Hepatic stellate cell (primary cell): ENCODE data around the gene TNFSF11.
"Not testable (repeated sequence)": the region's sequence is repeated elsewhere in the genome, so short reads cannot be mapped to it uniquely, and the experiment has no call there.

Experiments used
- DNase-seq: peaks from one replicate; pipeline ENCODE4 v3.0.0; 2011; ENCODE audit warnings: low spot score

TNFSF11 gene, protein sequence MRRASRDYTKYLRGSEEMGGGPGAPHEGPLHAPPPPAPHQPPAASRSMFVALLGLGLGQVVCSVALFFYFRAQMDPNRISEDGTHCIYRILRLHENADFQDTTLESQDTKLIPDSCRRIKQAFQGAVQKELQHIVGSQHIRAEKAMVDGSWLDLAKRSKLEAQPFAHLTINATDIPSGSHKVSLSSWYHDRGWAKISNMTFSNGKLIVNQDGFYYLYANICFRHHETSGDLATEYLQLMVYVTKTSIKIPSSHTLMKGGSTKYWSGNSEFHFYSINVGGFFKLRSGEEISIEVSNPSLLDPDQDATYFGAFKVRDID

DNA sequence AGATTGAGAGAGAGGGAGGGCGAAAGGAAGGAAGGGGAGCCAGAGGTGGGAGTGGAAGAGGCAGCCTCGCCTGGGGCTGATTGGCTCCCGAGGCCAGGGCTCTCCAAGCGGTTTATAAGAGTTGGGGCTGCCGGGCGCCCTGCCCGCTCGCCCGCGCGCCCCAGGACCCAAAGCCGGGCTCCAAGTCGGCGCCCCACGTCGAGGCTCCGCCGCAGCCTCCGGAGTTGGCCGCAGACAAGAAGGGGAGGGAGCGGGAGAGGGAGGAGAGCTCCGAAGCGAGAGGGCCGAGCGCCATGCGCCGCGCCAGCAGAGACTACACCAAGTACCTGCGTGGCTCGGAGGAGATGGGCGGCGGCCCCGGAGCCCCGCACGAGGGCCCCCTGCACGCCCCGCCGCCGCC lies at the start of gene TNFSF11:
Gene TNFSF11 (plus strand): TSS at position 142 of the 400 bp plus-strand sequence. CDS start 152 bp downstream, at position 294.
- DNase-seq, result no peak

DNA sequence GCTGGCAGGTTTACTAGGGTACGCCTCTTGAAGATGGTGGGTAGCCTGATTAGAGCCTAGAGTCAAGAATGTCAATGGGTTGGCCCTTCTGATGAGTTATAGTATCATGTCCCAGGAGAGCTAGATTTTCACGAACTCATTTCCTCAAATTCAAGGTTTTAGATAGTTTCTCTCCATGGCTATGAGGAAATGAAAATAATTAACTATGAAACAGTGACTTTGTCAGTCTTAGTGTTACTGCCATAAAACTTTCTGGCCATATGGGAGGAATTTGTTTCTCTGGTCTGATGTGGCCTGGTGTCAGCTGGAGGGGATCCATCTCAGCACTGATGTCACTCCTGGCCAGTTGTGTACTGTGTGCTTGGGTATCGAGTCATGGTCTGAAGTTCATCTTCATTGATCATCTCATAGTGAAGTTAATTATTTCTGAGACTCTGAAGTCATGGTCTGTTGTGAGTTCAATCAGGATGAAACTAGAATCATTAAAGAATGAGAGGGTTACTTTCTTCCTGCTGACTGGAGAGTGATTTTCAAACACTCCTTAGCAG lies 49.4 kb upstream of the TNFSF11 start:
- DNase-seq, result no peak

DNA sequence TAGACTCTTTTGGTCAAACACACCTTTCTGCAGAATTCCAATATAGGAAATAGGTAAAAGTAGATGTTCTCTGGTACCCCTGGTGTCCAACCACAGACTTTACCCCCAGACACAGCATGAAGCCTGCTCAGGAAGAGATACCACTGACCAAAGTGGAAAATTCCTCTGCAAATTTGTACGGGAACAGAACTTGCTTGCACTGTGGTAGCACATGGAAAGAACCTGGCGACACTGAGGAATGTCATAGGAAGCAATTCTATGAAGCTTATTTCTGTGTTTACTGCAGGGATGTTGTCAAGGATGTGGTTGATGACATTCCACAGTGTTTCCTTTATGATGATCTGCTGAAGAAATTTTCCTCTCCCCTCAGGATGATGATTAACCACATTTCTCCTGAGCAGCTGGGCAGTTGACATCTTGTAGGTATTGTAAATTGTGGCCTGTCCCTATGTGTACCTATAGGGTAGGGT lies 48.9 kb upstream of the TNFSF11 start:
- no peak for DNase-seq

DNA sequence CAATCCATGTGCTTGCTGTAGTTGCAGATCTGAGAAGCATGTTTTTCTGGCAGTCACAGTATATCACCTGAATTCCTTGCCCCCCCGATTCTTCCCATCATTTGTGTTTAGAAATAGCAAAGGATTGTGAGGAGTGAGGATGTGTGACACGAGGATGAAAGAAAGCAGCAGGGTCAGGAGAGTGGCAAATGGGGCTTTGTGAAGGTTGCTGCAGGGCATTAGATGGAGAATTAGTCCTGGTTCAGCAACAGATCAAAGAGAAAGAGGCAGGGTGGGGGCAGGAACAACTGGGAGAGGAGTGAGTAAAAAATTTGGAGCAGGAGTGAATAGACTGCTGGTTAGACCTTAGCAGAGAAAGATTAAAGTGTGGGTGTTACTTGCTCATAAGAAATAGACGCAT lies 47.7 kb upstream of the TNFSF11 start:
- DNase-seq, result no peak

DNA sequence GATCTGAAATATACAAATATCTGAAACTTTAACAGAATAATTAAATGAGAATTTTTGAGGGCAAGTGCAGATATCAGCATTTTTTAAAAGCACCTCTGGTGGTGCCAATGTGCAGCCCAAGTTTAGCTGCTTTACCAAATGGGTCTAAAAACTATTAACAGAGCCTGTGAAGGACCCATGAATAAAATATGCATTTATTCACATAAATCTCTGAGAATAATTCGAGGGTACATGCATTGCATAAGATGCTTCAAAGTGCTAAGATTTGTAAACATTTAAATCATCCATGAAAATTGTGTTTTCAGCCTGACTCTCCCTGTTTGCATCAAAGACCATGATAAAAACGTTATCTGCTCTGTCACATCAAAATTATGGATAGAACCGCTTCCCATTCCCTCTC lies 47.1 kb upstream of the TNFSF11 start:
- no peak for DNase-seq

DNA sequence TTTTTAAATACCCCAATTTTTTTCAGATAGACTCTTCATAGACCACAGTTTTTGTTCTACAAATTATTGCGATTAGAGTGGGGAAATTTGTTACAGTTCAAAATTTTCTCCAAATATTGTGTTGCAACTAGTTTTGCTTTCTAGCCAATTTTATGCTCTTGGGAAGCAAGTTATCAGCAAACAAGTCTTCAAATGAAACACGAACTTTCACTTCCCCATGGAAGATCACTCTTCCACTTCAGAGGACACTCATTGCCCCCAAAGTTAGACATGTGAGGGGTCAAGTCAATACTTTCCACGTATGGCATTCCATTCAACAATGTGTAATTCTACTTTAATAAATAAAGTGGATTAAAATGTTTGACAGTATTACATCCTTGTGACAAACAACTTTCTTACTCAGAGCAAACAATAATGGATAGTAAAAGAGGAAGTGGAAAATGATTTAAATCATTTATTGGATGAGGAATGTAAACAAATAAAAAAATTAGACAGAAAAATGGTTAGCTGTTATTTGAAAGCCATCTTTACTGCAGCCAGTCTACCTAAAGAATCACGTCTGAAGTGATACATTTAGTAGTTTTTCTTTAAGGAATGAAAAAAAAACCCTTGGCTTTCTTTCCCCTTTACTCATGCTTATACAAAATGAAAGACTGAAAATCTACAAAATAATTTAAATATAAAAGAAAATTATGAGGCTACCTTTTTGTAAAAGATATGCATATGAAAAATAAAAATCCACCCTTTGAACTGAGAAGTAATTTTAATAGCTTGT lies 41.2 kb upstream of the TNFSF11 start:
- DNase-seq, result no peak

DNA sequence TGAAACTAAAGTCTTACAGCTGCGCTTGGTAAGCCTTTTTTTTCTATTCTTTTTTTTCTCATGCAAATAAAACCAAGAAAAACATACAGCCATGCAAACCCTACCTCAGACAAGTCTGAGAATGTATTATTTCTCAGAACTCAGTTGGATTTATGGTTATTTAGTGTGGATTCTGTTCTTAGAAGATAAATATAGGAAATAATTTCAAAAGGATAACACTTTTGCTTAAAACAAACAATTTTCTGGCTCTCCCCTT lies 40.7 kb upstream of the TNFSF11 start:
- no peak for DNase-seq

DNA sequence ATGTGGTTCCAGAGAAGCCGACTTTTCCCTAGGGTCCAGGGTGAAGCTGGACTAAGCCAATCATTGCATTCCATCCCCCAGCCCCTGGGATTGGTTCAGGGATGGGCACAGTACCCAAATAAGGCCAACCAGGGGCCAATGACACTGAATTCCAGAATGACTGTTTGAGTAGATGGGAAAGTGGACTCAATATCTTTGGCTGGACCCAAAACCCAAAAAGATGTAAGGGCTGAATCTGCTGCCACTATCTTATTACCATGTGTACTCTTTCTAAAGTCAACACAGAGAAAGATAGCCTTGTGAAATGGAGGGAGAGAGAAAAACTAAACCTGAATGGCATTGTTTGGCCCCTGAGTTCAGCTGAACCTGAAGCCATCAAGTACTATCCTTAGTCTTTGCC lies 39.2 kb upstream of the TNFSF11 start:
- DNase-seq, result no peak

DNA sequence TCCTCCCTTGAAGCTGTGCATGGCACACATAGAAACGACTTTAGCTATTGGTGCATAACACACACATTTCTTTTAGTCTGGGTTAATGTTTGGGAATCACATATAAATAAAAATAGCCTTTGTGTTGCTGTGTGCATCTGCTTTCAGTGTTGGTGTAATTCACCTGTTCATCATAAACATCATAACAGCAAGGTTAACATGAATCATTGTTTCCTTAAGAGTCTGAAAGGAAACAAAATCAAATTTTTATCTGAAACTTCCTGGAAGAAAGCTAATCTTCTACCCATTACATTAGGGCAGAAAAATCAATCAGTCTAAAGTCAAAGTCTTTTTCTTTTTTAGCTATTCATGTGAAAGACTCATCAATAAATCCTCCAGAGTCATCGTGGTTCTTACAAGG lies 35.0 kb upstream of the TNFSF11 start:
- no peak for DNase-seq

DNA sequence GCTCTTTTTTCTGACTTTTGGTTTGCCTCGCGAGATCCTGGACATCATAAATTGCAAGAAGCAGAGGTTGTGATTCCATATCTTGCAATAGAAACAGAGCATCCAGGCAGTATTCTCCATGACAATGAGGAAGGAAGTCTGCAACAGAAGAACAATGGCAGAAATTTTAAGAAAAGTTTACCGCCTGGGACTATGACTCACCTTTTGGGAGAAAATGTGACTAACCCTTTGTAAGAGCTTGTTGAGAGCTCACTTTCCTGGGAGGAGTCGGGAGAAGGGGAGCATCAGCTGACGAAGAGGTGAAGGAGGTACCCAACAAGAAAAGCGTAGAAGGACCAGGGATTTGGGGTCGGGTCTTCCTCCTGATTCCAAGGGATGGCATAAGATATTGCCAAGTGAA lies 34.3 kb upstream of the TNFSF11 start:
- no peak for DNase-seq

DNA sequence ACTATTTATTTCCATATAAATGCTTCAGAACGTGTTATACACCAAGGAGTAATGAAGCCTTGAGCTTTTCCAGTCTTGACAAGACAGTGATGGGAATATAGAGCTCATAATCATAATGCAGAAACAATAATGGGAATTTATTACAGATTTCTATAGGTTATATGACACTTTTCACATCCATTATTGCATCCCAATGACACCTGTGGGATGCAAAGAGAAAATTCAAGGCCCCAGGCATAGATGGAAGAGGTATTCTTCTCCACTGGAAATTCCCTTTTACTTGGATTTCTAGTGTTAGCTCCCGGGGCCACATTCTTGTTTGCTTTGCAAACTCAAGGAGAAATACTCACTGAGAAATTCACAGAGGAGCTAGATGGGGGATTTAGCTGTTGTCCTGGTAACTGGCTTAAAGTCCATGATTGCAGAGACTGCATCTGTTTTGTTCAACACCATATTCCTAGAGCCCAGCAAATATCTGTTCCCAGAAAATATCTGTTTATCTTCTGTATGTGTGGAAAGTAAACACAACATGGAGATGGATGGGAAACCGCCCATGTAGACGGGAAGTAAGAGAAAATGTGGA lies 30.6 kb upstream of the TNFSF11 start:
- no peak for DNase-seq

DNA sequence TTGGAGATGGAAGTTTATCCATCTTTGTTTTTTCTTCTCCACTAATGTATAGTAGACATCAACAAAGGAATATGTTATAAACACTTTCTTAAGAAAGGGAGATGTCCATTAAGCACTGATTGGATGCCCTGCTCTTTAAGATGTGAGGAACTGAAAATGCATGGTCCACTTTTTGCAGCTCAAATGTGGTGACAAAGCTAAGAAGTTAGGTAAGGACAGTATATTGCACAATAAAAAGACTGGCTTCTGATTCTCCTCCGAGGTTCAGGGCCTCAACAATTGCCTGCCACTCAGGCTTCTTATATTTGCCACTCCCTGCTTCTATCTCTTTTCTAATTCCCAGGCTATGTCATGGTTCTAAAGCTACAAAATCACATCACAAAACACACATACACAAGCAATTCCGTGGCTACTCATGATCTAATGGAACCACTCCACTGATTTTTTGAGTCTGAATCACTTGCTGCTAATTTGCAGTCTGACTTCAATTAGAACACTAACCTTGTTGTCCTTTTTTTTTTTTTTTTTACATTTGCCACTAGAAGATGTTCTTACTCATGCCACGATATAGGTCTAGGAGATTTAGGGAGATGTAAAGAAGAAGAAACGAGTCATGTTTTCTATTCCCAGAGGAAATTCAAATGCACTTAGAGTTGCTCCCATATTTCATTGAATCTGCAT lies 29.6 kb upstream of the TNFSF11 start:
- no peak for DNase-seq

DNA sequence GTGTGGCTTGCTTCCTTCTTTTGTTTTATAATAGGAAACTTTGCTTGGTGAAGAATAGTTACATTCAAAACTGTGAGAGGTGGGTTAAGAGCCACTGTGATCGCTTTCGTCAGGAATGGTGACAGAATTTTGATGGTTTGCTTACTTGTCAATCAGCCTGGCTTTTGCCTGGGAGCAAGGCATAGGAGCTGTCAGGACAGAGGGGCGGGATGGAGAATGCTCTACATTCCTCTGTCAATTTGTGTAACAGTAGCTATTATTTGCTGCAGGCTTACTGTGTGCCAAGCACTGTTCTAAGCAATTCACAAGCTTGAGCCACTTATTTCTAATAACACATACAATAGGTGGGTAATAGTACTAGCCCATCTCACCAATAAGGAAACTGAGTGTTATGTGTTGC lies 28.1 kb upstream of the TNFSF11 start:
- no peak for DNase-seq

DNA sequence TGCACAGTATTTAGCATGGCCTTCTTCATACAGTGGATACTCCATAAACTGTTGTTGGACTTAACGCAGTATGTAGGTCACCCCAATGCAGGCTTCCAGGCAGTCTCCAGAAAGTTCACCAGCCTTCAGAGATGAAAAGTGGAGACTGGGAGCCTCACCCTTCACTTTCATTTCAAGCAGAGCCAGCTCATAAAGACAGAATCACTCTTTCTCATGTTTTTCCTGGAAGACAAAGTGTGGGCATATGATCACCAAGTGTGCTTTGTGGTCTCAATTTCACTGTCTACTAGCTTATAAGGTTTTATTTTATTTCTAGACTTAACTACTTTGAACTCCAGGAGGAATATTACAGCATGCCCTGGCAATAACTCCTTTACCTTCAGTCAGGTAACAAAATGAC lies 26.3 kb upstream of the TNFSF11 start:
- no peak for DNase-seq

DNA sequence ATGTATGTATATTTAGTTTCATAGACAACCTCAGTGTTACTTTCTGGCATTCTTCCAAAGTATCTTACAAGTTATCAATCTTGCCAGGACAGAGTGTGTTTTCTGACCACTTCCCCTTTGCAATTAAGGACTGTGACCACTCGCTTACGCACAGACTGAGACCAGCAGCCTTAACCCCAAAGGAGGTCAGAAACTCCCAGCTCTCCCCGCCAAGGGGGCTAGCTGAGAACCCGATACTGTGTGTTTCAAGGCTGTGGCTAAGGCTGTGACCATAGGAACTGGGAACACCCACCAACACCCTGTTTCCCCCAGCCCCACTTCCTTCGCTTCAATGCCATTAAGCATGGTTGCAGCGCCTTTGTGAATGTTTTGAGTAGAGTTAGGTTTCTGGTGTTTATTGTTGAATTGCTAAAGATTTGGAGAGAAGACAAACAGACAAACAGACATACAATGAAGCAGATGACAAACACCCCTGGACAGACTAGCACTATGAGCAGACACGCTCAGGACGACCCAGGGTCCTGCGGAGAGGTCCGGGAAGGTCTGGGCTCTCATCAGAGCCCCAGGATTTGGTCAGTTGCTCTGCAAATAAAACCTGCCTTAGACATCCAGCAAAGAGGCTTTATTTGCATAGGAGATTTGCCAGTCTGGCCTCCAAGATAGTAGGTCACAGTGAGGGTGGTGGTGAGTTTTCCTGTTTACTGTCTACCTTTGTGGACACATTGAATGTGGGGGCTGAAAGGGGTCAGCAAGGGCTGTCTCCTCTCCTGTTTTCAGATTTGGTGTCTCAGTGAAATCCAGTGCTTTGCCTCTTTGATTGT lies 25.0 kb upstream of the TNFSF11 start:
- no peak for DNase-seq

DNA sequence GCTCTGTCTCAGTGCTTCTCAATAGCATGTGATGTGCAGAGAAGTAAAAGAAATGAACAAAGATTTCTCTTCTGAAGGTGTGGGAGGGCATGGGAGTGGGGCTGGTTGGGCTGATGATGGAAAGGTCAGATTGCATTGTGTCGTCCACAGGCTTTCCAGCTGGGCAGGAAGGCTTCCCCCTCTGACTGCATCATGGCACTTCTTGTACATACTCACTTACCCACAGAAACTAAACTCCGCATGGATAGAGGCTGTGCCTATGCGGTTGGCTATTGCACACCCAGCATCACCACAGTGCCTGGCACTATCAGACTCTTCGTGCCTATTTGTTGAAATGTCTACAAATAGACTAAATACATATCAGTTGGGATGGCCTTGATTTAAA lies 24.4 kb upstream of the TNFSF11 start:
- no peak for DNase-seq

DNA sequence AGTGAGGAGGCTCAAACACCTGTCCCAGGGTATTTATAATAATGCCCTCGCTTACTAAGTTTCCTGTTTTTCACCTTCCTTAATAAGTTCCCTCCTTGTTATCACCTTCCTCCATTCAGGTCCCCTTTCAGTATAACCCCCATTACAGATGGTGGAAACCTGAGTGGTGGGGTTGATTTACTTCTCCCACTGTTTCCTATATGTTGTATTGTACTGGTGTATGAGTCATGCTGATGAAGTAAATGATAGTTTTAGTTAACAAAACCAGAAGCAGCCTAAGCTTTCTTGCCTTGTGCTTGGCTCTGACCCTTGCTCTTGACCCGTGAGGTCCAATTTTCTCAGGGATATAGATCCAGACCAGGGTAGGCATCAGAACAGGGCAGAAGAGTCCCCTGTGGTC lies 22.3 kb upstream of the TNFSF11 start:
- DNase-seq, result no peak

DNA sequence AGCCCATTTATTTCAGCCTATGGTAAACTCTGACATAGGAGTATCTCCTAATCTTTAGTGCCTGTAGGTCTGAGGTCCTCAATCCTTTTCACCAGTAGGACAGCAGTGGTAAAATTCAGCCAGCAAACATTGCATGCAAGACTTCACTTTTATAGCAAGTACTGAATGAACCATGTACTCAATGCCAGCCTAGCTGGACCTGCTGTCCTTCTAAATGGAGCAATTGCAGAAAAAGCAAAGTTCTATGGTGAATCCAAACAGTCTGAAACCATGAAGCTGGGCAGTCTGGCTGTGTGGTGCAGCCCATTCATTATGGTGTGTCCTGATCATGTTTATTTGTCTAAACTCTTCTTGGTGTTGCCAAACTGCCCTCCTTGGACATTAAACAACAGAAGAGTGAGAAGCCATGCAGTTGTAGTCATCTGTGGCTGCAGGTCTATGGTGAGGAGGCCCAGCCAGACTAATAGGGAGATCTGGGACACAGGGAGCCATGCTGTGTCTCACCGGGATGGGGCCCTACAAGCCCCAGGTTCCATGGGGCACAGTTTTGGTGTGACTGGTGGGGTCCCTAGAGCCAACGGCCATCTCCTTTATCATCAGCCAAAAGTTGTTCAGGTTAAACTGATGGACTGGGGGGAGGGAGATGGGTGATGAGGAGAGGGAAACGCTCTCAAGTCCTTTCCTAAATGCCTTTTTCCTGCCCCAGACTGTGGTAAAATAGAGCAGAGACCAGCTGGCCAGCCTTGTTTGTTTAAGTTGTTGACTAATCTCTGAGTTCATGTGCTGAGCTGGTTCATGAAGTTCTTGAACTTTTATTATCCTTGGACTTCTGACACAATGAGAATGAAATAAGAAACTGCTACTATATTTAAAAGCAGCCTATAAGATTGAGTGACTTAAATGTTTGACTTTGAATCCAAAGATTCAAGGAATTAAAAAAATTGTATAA lies 20.6 kb upstream of the TNFSF11 start:
- peak; percentile 16 for DNase-seq

DNA sequence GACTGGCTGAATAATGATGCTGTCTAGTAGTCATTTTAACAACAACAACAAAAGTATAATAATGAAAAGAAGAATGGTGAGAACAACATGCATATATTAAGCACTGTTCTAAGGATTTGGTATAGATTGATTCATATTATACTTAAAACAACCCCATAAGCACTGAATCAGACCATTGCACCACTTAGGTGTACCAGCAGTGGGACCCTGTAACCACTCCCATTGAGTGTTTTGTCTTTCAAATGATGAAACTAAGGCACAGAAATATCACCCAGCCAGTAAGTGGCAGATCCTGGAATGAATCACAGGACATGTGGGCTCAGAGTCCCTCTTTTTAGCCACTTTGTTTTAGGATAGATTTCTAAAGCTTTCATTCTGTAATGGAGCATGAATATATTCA lies 14.9 kb upstream of the TNFSF11 start:
- DNase-seq, result no peak

DNA sequence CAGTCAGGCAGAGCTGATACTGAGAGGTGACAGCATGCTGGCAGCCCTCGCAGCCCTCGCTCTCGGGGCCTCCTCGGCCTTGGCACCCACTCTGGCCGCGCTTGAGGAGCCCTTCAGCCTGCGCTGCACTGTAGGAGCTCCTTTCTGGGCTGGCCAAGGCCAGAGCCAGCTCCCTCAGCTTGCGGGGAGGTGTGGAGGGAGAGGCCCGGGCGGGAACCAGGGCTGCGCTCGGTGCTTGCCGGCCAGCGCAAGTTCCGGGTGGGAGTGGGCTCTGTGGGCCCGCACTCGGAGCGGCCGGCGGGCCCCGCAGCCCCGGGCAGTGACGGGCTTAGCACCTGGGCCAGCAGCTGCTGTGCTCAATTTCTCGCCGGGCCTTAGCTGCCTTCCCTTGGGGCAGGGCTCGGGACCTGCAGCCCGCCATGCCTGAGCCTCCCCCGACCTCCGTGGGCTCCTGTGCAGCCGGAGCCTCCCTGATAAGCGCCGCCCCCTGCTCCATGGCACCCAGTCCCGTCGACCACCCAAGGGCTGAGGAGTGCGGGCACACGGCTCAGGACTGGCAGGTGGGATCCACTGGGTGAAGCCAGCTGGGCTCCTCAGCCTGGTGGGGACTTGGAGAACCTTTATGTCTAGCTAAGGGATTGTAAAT lies 14.3 kb upstream of the TNFSF11 start:
- not testable (repeated sequence) for DNase-seq
